SU-DHL-6 (cell line): ENCODE results near the gene SPEN.

Experiments used
- EZH2phosphoT487 ChIP-seq: fragments of 200-600 bp; sonication (generic), shearing (Covaris generic); conservative IDR thresholded peaks from 2 replicates; pipeline ENCODE4 v1.6.1; 2018; ENCODE audit warnings: mild to moderate bottlenecking, antibody characterized with exemption, low read length, moderate library complexity, mixed read lengths
- TF ChIP-seq, protein P1 (sequence below): fragments of 200-600 bp; sonication (generic); IDR thresholded peaks from one replicate; pipeline ENCODE4 v1.5.1; 2017; ENCODE audit warnings: antibody characterized with exemption, mild to moderate bottlenecking, low read length, moderate library complexity; ENCODE audit not compliant: insufficient read depth, poor library complexity, severe bottlenecking

GRCh38 chr1:15931884-15932283 is 84.4 kb downstream of the SPEN start:
- TF ChIP-seq, protein P1, sequence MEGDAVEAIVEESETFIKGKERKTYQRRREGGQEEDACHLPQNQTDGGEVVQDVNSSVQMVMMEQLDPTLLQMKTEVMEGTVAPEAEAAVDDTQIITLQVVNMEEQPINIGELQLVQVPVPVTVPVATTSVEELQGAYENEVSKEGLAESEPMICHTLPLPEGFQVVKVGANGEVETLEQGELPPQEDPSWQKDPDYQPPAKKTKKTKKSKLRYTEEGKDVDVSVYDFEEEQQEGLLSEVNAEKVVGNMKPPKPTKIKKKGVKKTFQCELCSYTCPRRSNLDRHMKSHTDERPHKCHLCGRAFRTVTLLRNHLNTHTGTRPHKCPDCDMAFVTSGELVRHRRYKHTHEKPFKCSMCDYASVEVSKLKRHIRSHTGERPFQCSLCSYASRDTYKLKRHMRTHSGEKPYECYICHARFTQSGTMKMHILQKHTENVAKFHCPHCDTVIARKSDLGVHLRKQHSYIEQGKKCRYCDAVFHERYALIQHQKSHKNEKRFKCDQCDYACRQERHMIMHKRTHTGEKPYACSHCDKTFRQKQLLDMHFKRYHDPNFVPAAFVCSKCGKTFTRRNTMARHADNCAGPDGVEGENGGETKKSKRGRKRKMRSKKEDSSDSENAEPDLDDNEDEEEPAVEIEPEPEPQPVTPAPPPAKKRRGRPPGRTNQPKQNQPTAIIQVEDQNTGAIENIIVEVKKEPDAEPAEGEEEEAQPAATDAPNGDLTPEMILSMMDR, result no peak
- no peak for TF ChIP-seq EZH2phosphoT487
